GM23338 (cell line): Measurements from ENCODE around the gene SLC25A44. TPM values are rescaled to one million over a fixed set of nuclear protein-coding genes. Genes with fewer than 3 reads are reported as not detected.

Experiments
- ATAC-seq: fragments of 200-7000 bp; cut with Tn5 transposase; 3 replicates; pipeline ENCODE4 v1.9.1; 2020
- DNase-seq: peaks from one replicate; pipeline ENCODE4 v3.0.0-alpha.2; 2015; ENCODE audit warnings: low spot score
- H2AFZ ChIP-seq: fragments of 200-600 bp; sonication (generic); 2 replicates; pipeline ENCODE4 v1.8.0; 2016; ENCODE audit warnings: antibody characterized with exemption, mild to moderate bottlenecking, moderate library complexity
- H3F3A ChIP-seq: fragments of 200-600 bp; sonication (generic); replicated peaks from 2 replicates; pipeline ENCODE4 v1.8.0; 2017; ENCODE audit warnings: antibody characterized with exemption, mixed run types, low read depth
- H3K27ac ChIP-seq: fragments of 200-600 bp; sonication (generic); 2 replicates; pipeline ENCODE4 v1.6.1; 2016; ENCODE audit warnings: low read depth
- H3K27me3 ChIP-seq: fragments of 200-600 bp; sonication (generic); 2 replicates; pipeline ENCODE4 v1.8.0; 2016; ENCODE audit warnings: mild to moderate bottlenecking, mixed run types, moderate library complexity; ENCODE audit not compliant: insufficient read depth
- H3K36me3 ChIP-seq: fragments of 200-600 bp; sonication (generic); 2 replicates; pipeline ENCODE4 v1.8.0; 2016; ENCODE audit warnings: mild to moderate bottlenecking; ENCODE audit not compliant: insufficient read depth
- H3K4me1 ChIP-seq: fragments of 200-600 bp; sonication (generic); 2 replicates; pipeline ENCODE4 v1.8.0; 2016; ENCODE audit warnings: mild to moderate bottlenecking, moderate library complexity; ENCODE audit not compliant: insufficient read depth
- H3K4me2 ChIP-seq: fragments of 200-600 bp; sonication (generic); 2 replicates; pipeline ENCODE4 v1.7.1; 2017; ENCODE audit warnings: mixed run types
- H3K4me3 ChIP-seq: fragments of 200-600 bp; sonication (generic); 2 replicates; pipeline ENCODE4 v1.6.1; 2016; ENCODE audit warnings: mixed run types
- H3K79me2 ChIP-seq: fragments of 200-600 bp; sonication (generic); replicated peaks from 2 replicates; pipeline ENCODE4 v1.8.0; 2017; ENCODE audit warnings: mild to moderate bottlenecking; ENCODE audit not compliant: insufficient read depth
- H3K9me2 ChIP-seq: fragments of 200-600 bp; sonication (generic); 2 replicates; pipeline ENCODE4 v1.8.0; 2017; ENCODE audit not compliant: insufficient read depth
- H4K20me1 ChIP-seq: fragments of 200-600 bp; sonication (generic); replicated peaks from 2 replicates; pipeline ENCODE4 v1.8.0; 2017; ENCODE audit warnings: mild to moderate bottlenecking; ENCODE audit not compliant: insufficient read depth
- H3K27ac Mint-ChIP-seq: 2 replicates; pipeline ENCODE4 v1.8.0; 2020; ENCODE audit warnings: inconsistent platforms, mild to moderate bottlenecking, moderate library complexity, mixed read lengths
- H3K27me3 Mint-ChIP-seq: 3 replicates; pipeline ENCODE4 v1.8.0; 2022; ENCODE audit warnings: low read depth, mild to moderate bottlenecking, moderate library complexity, mixed read lengths, inconsistent platforms; ENCODE audit not compliant: insufficient read depth, poor library complexity
- H3K36me3 Mint-ChIP-seq: 3 replicates; pipeline ENCODE4 v1.8.0; 2021; ENCODE audit warnings: low read depth, mild to moderate bottlenecking, inconsistent platforms, moderate library complexity, mixed read lengths
- H3K4me1 Mint-ChIP-seq: 3 replicates; pipeline ENCODE4 v1.8.0; 2020; ENCODE audit warnings: mild to moderate bottlenecking, inconsistent platforms, mixed read lengths
- H3K4me3 Mint-ChIP-seq: 3 replicates; pipeline ENCODE4 v1.8.0; 2021; ENCODE audit warnings: moderate library complexity, mild to moderate bottlenecking, inconsistent platforms, mixed read lengths
- H3K9me3 Mint-ChIP-seq: 3 replicates; pipeline ENCODE4 v1.8.0; 2020; ENCODE audit warnings: moderate library complexity, mild to moderate bottlenecking, inconsistent platforms, mixed read lengths
- CREB1 ChIP-seq: fragments of 250-450 bp; sonication (Bioruptor Pico); IDR thresholded peaks from 2 replicates; pipeline ENCODE4 v1.5.0; 2020; ENCODE audit warnings: low read depth, mild to moderate bottlenecking, moderate library complexity
- EZH2 ChIP-seq: fragments of 200-600 bp; sonication (generic); IDR thresholded peaks from one replicate; pipeline ENCODE4 v1.8.0; 2017; ENCODE audit warnings: antibody characterized with exemption, mild to moderate bottlenecking, low read depth; ENCODE audit not compliant: unreplicated experiment
- JUNB ChIP-seq: IDR thresholded peaks from one replicate; pipeline ENCODE4 v1.6.1; 2016; ENCODE audit warnings: antibody characterized with exemption; ENCODE audit not compliant: unreplicated experiment
- NANOG ChIP-seq: IDR thresholded peaks from 2 replicates; pipeline ENCODE4 v1.6.1; 2016; ENCODE audit warnings: antibody characterized with exemption, borderline replicate concordance
- POLR2AphosphoS5 ChIP-seq: IDR thresholded peaks from 2 replicates; pipeline ENCODE4 v1.6.1; 2016; ENCODE audit warnings: antibody characterized with exemption, low read depth
- STAT1 ChIP-seq: IDR thresholded peaks from one replicate; pipeline ENCODE4 v1.6.1; 2016; ENCODE audit warnings: antibody characterized with exemption; ENCODE audit not compliant: unreplicated experiment
- ZNF331 ChIP-seq: fragments of 250-450 bp; sonication (Bioruptor Pico); IDR thresholded peaks from 2 replicates; pipeline ENCODE4 v1.5.0; 2020; ENCODE audit warnings: low read depth, mild to moderate bottlenecking, moderate library complexity
- polyA plus RNA-seq: library from polyadenylated mRNA; unstranded; fragments of >200 nt; fragmentation: Nextera tagmentation; extraction: Ambion mirVana; gene quantifications from 2 replicates; pipeline ENCODE4 v1.2.1, GENCODE V29; 2016
- total RNA-seq: library from RNA; depleted of rRNA; stranded (reverse); fragments of >200 nt; shearing (Covaris generic); gene quantifications from 2 replicates; pipeline ENCODE4 v1.2.3, GENCODE V29; 2014
- TF ChIP-seq, protein P1 (sequence below), 2 experiments: fragments of 200-600 bp in 1 of 2; sonication (generic) in 1 of 2; conservative IDR thresholded peaks; 2 replicates each; pipeline versions ENCODE4 v1.5.1 to v1.6.1; 2016 to 2017; ENCODE audit warnings: antibody characterized with exemption in 2 of 2, low read depth in 2 of 2, mild to moderate bottlenecking in 2 of 2, moderate library complexity in 1 of 2
- TF ChIP-seq, protein P2 (sequence below): fragments of 250-450 bp; sonication (Bioruptor Pico); IDR thresholded peaks from 2 replicates; pipeline ENCODE4 v1.5.0; 2020; ENCODE audit warnings: mild to moderate bottlenecking, moderate library complexity
- TF ChIP-seq, protein P3 (sequence below): IDR thresholded peaks from one replicate; pipeline ENCODE4 v1.6.1; 2018; ENCODE audit warnings: antibody characterized with exemption; ENCODE audit not compliant: unreplicated experiment

SLC25A44 gene
- total and polyA plus RNA-seq, 2 experiments from 2014 or later = 7.0 to 25.1 TPM

DNA sequence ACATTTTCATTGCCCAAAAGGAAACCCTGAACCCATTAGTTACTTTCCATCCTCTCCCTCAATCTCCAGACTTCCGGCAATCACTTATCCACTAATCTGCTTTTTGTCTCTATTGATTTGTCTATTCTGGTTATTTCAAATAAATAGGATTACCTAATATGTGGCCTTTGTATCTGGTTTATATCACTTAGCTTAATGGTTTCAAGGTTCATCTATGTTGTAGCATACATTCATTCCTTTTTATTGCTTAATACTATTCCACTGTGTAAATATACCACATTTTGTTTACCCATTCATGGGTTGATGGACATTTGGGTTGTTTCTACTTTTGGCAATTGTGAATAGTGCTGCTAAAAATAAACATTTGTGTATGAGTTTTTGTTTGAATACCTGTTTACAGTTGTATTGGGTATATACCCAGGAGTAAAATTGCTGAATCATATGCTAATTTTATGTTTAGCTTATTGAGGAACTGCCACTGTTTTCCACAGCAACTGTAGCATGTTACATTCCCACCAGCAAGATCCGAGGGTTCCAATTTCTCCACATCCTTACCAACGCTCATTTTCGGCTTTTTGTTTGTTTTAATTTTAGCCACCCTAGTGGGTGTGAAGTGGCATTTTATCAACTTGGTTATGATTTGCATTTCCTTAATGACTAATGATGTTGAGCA, 2.5 kb upstream of the SLC25A44 start:
- peaks cover 5% of the 10 kb centered on the region for H3K36me3 ChIP-seq
- H3F3A ChIP-seq = 0 out of 2 replicates have a peak, but pooled peaks cover 15% of the 10 kb centered on the region
- H3K27me3 ChIP-seq = no peaks in the 10 kb centered on the region
- H3K36me3 Mint-ChIP-seq = peaks cover 18% of the 10 kb centered on the region; the same call in 2 of the 3 replicates
- peaks cover 13% of the 10 kb centered on the region for H3K4me1 ChIP-seq
- H3K27ac ChIP-seq = no peak overlapping the region
- DNase-seq (no peak), ATAC-seq (no peak)
- H3K27ac Mint-ChIP-seq = no peak overlapping the region
- no peak overlapping the region for H3K4me3 Mint-ChIP-seq
- H3K9me2 ChIP-seq = no peaks in the 10 kb centered on the region
- H3K4me2 ChIP-seq = no peak overlapping the region
- H3K79me2 ChIP-seq = peaks cover 24% of the 10 kb centered on the region
- no peak for TF ChIP-seq JUNB
- H3K27me3 Mint-ChIP-seq = peaks cover 18% of the 10 kb centered on the region
- peaks cover 7% of the 10 kb centered on the region for H4K20me1 ChIP-seq
- H3K9me3 Mint-ChIP-seq = peaks cover 26% of the 10 kb centered on the region
- H2AFZ ChIP-seq = no peak overlapping the region
- no peak overlapping the region for H3K4me3 ChIP-seq
- H3K4me1 Mint-ChIP-seq = peaks cover 28% of the 10 kb centered on the region

DNA sequence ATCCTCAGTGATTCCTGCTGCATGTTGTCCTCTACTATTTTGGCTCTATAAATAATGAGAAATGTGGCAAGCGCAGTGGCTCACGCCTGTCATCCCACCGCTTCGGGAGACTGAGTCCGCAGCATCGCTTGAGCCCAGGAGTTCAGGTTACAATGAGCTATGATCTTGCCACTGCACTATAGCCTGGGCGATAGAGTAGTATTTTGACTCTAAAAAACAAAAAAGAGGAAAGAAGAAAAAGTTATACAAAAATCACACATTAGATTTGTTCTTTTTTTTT, 756 bp upstream of the SLC25A44 start:
- Mint-ChIP-seq H3K27me3 (peaks cover 17% of the 10 kb centered on the region), H3K36me3 (peaks cover 14% of the 10 kb centered on the region; the same call in 2 of the 3 replicates), H3K9me3 (peaks cover 16% of the 10 kb centered on the region), H3K27ac (peak overlapping the region; percentile 98; the same call in 1 of the 2 replicates), H3K4me1 (peaks cover 31% of the 10 kb centered on the region), H3K4me3 (peak overlapping the region; percentile 99)
- peak overlapping the region; percentile 42 for H3K4me2 ChIP-seq
- peak overlapping the region; percentile 37 for H3K4me3 ChIP-seq
- no peaks in the 10 kb centered on the region for H3K9me2 ChIP-seq
- H2AFZ ChIP-seq = no peak overlapping the region
- H3K27me3 ChIP-seq = no peaks in the 10 kb centered on the region
- peaks cover 13% of the 10 kb centered on the region for H3K4me1 ChIP-seq
- H3F3A ChIP-seq = 0 out of 2 replicates have a peak, but pooled peaks cover 15% of the 10 kb centered on the region
- DNase-seq (no peak), ATAC-seq (peak; percentile 8)
- peaks cover 41% of the 10 kb centered on the region for H3K79me2 ChIP-seq
- peaks cover 7% of the 10 kb centered on the region for H4K20me1 ChIP-seq
- peak overlapping the region; percentile 78 for H3K27ac ChIP-seq
- peaks cover 5% of the 10 kb centered on the region for H3K36me3 ChIP-seq
- no peak for TF ChIP-seq ZNF331 (CRISPR knock-in tag)
- TF ChIP-seq POLR2AphosphoS5 = no peak
- TF ChIP-seq, protein P1, sequence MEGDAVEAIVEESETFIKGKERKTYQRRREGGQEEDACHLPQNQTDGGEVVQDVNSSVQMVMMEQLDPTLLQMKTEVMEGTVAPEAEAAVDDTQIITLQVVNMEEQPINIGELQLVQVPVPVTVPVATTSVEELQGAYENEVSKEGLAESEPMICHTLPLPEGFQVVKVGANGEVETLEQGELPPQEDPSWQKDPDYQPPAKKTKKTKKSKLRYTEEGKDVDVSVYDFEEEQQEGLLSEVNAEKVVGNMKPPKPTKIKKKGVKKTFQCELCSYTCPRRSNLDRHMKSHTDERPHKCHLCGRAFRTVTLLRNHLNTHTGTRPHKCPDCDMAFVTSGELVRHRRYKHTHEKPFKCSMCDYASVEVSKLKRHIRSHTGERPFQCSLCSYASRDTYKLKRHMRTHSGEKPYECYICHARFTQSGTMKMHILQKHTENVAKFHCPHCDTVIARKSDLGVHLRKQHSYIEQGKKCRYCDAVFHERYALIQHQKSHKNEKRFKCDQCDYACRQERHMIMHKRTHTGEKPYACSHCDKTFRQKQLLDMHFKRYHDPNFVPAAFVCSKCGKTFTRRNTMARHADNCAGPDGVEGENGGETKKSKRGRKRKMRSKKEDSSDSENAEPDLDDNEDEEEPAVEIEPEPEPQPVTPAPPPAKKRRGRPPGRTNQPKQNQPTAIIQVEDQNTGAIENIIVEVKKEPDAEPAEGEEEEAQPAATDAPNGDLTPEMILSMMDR (conservative IDR thresholded peaks at IDR 0.05; ENCODE audit: low read depth in 2 of 2) = no peak
- TF ChIP-seq, protein P2, sequence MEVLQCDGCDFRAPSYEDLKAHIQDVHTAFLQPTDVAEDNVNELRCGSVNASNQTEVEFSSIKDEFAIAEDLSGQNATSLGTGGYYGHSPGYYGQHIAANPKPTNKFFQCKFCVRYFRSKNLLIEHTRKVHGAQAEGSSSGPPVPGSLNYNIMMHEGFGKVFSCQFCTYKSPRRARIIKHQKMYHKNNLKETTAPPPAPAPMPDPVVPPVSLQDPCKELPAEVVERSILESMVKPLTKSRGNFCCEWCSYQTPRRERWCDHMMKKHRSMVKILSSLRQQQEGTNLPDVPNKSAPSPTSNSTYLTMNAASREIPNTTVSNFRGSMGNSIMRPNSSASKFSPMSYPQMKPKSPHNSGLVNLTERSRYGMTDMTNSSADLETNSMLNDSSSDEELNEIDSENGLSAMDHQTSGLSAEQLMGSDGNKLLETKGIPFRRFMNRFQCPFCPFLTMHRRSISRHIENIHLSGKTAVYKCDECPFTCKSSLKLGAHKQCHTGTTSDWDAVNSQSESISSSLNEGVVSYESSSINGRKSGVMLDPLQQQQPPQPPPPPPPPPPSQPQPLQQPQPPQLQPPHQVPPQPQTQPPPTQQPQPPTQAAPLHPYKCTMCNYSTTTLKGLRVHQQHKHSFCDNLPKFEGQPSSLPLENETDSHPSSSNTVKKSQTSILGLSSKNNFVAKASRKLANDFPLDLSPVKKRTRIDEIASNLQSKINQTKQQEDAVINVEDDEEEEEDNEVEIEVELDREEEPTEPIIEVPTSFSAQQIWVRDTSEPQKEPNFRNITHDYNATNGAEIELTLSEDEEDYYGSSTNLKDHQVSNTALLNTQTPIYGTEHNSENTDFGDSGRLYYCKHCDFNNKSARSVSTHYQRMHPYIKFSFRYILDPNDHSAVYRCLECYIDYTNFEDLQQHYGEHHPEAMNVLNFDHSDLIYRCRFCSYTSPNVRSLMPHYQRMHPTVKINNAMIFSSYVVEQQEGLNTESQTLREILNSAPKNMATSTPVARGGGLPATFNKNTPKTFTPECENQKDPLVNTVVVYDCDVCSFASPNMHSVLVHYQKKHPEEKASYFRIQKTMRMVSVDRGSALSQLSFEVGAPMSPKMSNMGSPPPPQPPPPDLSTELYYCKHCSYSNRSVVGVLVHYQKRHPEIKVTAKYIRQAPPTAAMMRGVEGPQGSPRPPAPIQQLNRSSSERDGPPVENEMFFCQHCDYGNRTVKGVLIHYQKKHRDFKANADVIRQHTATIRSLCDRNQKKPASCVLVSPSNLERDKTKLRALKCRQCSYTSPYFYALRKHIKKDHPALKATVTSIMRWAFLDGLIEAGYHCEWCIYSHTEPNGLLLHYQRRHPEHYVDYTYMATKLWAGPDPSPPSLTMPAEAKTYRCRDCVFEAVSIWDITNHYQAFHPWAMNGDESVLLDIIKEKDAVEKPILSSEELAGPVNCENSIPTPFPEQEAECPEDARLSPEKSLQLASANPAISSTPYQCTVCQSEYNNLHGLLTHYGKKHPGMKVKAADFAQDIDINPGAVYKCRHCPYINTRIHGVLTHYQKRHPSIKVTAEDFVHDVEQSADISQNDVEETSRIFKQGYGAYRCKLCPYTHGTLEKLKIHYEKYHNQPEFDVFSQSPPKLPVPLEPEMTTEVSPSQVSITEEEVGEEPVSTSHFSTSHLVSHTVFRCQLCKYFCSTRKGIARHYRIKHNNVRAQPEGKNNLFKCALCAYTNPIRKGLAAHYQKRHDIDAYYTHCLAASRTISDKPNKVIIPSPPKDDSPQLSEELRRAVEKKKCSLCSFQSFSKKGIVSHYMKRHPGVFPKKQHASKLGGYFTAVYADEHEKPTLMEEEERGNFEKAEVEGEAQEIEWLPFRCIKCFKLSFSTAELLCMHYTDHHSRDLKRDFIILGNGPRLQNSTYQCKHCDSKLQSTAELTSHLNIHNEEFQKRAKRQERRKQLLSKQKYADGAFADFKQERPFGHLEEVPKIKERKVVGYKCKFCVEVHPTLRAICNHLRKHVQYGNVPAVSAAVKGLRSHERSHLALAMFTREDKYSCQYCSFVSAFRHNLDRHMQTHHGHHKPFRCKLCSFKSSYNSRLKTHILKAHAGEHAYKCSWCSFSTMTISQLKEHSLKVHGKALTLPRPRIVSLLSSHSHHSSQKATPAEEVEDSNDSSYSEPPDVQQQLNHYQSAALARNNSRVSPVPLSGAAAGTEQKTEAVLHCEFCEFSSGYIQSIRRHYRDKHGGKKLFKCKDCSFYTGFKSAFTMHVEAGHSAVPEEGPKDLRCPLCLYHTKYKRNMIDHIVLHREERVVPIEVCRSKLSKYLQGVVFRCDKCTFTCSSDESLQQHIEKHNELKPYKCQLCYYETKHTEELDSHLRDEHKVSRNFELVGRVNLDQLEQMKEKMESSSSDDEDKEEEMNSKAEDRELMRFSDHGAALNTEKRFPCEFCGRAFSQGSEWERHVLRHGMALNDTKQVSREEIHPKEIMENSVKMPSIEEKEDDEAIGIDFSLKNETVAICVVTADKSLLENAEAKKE (CRISPR knock-in tag) = no peak
- TF ChIP-seq STAT1 = no peak
- TF ChIP-seq EZH2 = no peak
- no peak for TF ChIP-seq NANOG
- no peak for TF ChIP-seq CREB1 (CRISPR knock-in tag)
- TF ChIP-seq, protein P3, sequence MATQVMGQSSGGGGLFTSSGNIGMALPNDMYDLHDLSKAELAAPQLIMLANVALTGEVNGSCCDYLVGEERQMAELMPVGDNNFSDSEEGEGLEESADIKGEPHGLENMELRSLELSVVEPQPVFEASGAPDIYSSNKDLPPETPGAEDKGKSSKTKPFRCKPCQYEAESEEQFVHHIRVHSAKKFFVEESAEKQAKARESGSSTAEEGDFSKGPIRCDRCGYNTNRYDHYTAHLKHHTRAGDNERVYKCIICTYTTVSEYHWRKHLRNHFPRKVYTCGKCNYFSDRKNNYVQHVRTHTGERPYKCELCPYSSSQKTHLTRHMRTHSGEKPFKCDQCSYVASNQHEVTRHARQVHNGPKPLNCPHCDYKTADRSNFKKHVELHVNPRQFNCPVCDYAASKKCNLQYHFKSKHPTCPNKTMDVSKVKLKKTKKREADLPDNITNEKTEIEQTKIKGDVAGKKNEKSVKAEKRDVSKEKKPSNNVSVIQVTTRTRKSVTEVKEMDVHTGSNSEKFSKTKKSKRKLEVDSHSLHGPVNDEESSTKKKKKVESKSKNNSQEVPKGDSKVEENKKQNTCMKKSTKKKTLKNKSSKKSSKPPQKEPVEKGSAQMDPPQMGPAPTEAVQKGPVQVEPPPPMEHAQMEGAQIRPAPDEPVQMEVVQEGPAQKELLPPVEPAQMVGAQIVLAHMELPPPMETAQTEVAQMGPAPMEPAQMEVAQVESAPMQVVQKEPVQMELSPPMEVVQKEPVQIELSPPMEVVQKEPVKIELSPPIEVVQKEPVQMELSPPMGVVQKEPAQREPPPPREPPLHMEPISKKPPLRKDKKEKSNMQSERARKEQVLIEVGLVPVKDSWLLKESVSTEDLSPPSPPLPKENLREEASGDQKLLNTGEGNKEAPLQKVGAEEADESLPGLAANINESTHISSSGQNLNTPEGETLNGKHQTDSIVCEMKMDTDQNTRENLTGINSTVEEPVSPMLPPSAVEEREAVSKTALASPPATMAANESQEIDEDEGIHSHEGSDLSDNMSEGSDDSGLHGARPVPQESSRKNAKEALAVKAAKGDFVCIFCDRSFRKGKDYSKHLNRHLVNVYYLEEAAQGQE = no peak
